OCI-LY1 (cell line): Measurements from ENCODE around the gene AKT3.

Experiments
- H2AFZ ChIP-seq: fragments of 200-600 bp; sonication (generic), shearing (Covaris generic); 2 replicates; pipeline ENCODE4 v1.6.0; 2014; ENCODE audit warnings: antibody characterized with exemption, mild to moderate bottlenecking, low read length
- H3F3A ChIP-seq: fragments of 200-600 bp; sonication (generic), shearing (Covaris generic); 2 replicates; pipeline ENCODE4 v1.6.0; 2014; ENCODE audit warnings: mild to moderate bottlenecking, antibody characterized with exemption, low read length, moderate library complexity; ENCODE audit not compliant: insufficient read depth
- H3K27ac ChIP-seq: fragments of 200-600 bp; sonication (generic); 2 replicates; pipeline ENCODE4 v1.5.1; 2014; ENCODE audit warnings: low read length, mixed run types, mild to moderate bottlenecking, low read depth; ENCODE audit not compliant: poor library complexity, severe bottlenecking
- H3K27me3 ChIP-seq: fragments of 200-600 bp; sonication (generic); 2 replicates; pipeline ENCODE4 v1.6.0; 2014; ENCODE audit warnings: antibody characterized with exemption, mild to moderate bottlenecking, low read length, moderate library complexity; ENCODE audit not compliant: insufficient read depth
- H3K36me3 ChIP-seq: fragments of 200-600 bp; sonication (generic); 2 replicates; pipeline ENCODE4 v1.6.1; 2014; ENCODE audit warnings: mild to moderate bottlenecking, antibody characterized with exemption, low read length, moderate library complexity, mixed read lengths; ENCODE audit not compliant: insufficient read depth
- H3K4me1 ChIP-seq: fragments of 200-600 bp; sonication (generic); 2 replicates; pipeline ENCODE4 v1.5.1; 2014; ENCODE audit warnings: mild to moderate bottlenecking, low read length, moderate library complexity; ENCODE audit not compliant: insufficient read depth, severe bottlenecking
- H3K4me2 ChIP-seq: fragments of 200-600 bp; sonication (generic), shearing (Covaris generic); 2 replicates; pipeline ENCODE4 v1.6.1; 2014; ENCODE audit warnings: low read length
- H3K4me3 ChIP-seq: fragments of 200-600 bp; sonication (generic); 2 replicates; pipeline ENCODE4 v1.5.1; 2014; ENCODE audit warnings: low read length, low read depth, mild to moderate bottlenecking, mixed read lengths; ENCODE audit not compliant: poor library complexity, severe bottlenecking
- H3K79me2 ChIP-seq: fragments of 200-600 bp; shearing (Covaris generic); 2 replicates; pipeline ENCODE4 v1.6.1; 2016; ENCODE audit warnings: mixed run types, low read length, mixed read lengths; ENCODE audit not compliant: insufficient read depth
- H3K9ac ChIP-seq: fragments of 200-600 bp; sonication (generic), shearing (Covaris generic); 2 replicates; pipeline ENCODE4 v1.6.1; 2014; ENCODE audit warnings: mild to moderate bottlenecking, low read length, mixed read lengths
- H3K9me2 ChIP-seq: fragments of 200-600 bp; sonication (generic), shearing (Covaris generic); 2 replicates; pipeline ENCODE4 v1.6.1; 2014; ENCODE audit warnings: low read depth, mild to moderate bottlenecking, low read length, mixed read lengths
- H3K9me3 ChIP-seq: fragments of 200-600 bp; shearing (Covaris generic); 2 replicates; pipeline ENCODE4 v1.6.1; 2014; ENCODE audit warnings: low read length, mixed read lengths
- H4K20me1 ChIP-seq: fragments of 200-600 bp; sonication (generic), shearing (Covaris generic); 2 replicates; pipeline ENCODE4 v1.6.0; 2016; ENCODE audit warnings: mild to moderate bottlenecking, low read length; ENCODE audit not compliant: insufficient read depth
- EZH2 ChIP-seq: fragments of 200-600 bp; sonication (generic), shearing (Covaris generic); IDR thresholded peaks from 2 replicates; pipeline ENCODE4 v1.8.0; 2017; ENCODE audit warnings: borderline replicate concordance, mixed run types, mild to moderate bottlenecking, antibody characterized with exemption, low read length, moderate library complexity, mixed read lengths
- TF ChIP-seq, protein P1 (sequence below): fragments of 200-600 bp; sonication (generic), shearing (Covaris generic); IDR thresholded peaks from 2 replicates; pipeline ENCODE4 v1.5.1; 2017; ENCODE audit warnings: mild to moderate bottlenecking, antibody characterized with exemption, low read length, moderate library complexity, mixed read lengths

The AKT3 gene

DNA sequence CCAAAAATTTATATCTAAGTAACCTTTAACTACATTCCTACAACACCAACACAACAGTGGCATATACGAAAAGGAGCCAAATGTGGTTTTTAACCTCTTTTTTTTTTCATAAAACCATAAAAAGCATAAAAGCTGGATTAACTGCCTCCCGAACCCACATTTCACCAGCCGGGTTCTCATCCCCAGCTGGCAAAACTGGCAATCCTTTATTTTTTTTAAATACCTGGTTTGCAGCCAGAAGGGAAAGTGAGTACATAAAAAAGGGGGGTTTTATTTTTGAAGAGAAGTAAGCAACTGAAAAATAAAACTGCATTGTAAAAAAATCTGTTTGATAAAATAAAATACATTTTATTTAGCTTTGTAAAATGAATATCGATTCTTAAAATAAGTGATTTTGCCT lies 295.4 kb downstream of the AKT3 start:
- H4K20me1 ChIP-seq, result no peaks in the 10 kb centered on the region
- no peaks in the 10 kb centered on the region for H3K4me1 ChIP-seq
- no peak overlapping the region for H3K4me2 ChIP-seq
- no peaks in the 10 kb centered on the region for H3K9me2 ChIP-seq
- TF ChIP-seq, protein P1, sequence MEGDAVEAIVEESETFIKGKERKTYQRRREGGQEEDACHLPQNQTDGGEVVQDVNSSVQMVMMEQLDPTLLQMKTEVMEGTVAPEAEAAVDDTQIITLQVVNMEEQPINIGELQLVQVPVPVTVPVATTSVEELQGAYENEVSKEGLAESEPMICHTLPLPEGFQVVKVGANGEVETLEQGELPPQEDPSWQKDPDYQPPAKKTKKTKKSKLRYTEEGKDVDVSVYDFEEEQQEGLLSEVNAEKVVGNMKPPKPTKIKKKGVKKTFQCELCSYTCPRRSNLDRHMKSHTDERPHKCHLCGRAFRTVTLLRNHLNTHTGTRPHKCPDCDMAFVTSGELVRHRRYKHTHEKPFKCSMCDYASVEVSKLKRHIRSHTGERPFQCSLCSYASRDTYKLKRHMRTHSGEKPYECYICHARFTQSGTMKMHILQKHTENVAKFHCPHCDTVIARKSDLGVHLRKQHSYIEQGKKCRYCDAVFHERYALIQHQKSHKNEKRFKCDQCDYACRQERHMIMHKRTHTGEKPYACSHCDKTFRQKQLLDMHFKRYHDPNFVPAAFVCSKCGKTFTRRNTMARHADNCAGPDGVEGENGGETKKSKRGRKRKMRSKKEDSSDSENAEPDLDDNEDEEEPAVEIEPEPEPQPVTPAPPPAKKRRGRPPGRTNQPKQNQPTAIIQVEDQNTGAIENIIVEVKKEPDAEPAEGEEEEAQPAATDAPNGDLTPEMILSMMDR, result no peak
- TF ChIP-seq EZH2, result no peak
- H3F3A ChIP-seq, result no peaks in the 10 kb centered on the region
- no peaks in the 10 kb centered on the region for H3K36me3 ChIP-seq
- no peaks in the 10 kb centered on the region for H3K79me2 ChIP-seq
- no peak overlapping the region for H3K27ac ChIP-seq
- H3K9me3 ChIP-seq, result no peaks in the 10 kb centered on the region
- H3K4me3 ChIP-seq, result no peak overlapping the region
- H2AFZ ChIP-seq, result no peak overlapping the region
- H3K9ac ChIP-seq, result no peak overlapping the region
- H3K27me3 ChIP-seq, result no peaks in the 10 kb centered on the region

DNA sequence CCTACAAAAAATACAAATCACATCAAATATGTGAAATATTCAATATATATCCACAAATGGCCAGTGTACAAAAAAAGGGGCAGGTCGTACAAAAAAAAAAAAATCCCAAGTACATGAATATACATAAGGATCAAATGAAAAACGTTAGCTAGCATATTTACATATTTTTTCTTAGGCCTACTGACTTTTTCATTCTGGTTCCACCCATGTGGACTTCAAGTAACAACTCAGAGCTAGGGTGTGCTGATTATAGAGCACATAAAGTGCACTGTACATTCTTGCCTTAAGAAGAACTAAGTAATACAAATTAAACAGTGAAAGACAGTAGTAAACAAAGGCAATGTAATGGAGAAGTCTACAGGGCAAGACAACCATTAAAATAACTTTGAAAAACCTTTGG lies 297.0 kb downstream of the AKT3 start:
- H3K79me2 ChIP-seq, result no peaks in the 10 kb centered on the region
- no peaks in the 10 kb centered on the region for H3K27me3 ChIP-seq
- H3K9me2 ChIP-seq, result no peaks in the 10 kb centered on the region
- no peaks in the 10 kb centered on the region for H4K20me1 ChIP-seq
- TF ChIP-seq, protein P1, result no peak
- no peak for TF ChIP-seq EZH2
- no peak overlapping the region for H2AFZ ChIP-seq
- no peak overlapping the region for H3K9ac ChIP-seq
- H3K9me3 ChIP-seq, result no peaks in the 10 kb centered on the region
- no peaks in the 10 kb centered on the region for H3F3A ChIP-seq
- H3K4me3 ChIP-seq, result no peak overlapping the region
- no peak overlapping the region for H3K27ac ChIP-seq
- no peaks in the 10 kb centered on the region for H3K36me3 ChIP-seq
- H3K4me2 ChIP-seq, result no peak overlapping the region
- no peaks in the 10 kb centered on the region for H3K4me1 ChIP-seq

DNA sequence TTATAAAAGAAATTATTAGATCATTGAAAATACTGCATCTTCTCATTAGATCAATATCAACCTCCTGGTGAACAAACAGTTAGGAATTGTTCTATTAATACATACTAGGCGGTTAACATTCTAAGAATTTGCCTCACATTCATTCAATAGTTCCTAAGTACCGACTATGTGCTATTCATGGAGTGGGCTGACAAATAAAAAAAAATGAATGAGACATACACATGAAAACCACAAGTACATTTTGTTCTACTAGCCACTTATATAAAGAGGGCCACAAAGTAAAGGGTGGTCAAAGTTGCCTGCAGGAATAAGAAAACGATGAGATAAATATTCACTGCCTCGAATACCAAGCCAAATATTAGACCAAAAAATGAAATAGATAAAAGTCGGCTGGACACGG lies 299.8 kb downstream of the AKT3 start:
- H3K9me3 ChIP-seq, result no peaks in the 10 kb centered on the region
- no peaks in the 10 kb centered on the region for H3F3A ChIP-seq
- no peaks in the 10 kb centered on the region for H4K20me1 ChIP-seq
- no peaks in the 10 kb centered on the region for H3K9me2 ChIP-seq
- TF ChIP-seq, protein P1, result no peak
- no peak for TF ChIP-seq EZH2
- H2AFZ ChIP-seq, result no peak overlapping the region
- no peaks in the 10 kb centered on the region for H3K4me1 ChIP-seq
- H3K9ac ChIP-seq, result no peak overlapping the region
- H3K79me2 ChIP-seq, result no peaks in the 10 kb centered on the region
- H3K4me3 ChIP-seq, result no peak overlapping the region
- no peaks in the 10 kb centered on the region for H3K36me3 ChIP-seq
- H3K27me3 ChIP-seq, result no peaks in the 10 kb centered on the region
- H3K27ac ChIP-seq, result no peak overlapping the region
- H3K4me2 ChIP-seq, result no peak overlapping the region
